Astrocyte of the spinal cord (primary cell): ENCODE results near the gene PSD2.

Source experiments
- DNase-seq: peaks from one replicate; pipeline ENCODE4 v3.0.0; 2011; ENCODE audit warnings: low read depth, low spot score
- H3K4me3 ChIP-seq: 2 replicates; pipeline ENCODE4 v1.5.1; 2011; ENCODE audit warnings: low read depth, mild to moderate bottlenecking, low read length, moderate library complexity
- in situ Hi-C: cut with HindIII; loops from 2 replicates; pipeline ENCODE4 v1.10.0; 2017; ENCODE audit warnings: low sequenced_read_pairs
- TF ChIP-seq, protein P1 (sequence below): IDR thresholded peaks from 2 replicates; pipeline ENCODE4 v1.5.1; 2012; ENCODE audit warnings: low read depth, mild to moderate bottlenecking, low read length, inconsistent platforms

Gene PSD2

GRCh38 chr5:139831624-139832023 lies 36.0 kb downstream of the PSD2 start:
- H3K4me3 ChIP-seq, result no peak overlapping the region
- no peak for DNase-seq
- TF ChIP-seq, protein P1, sequence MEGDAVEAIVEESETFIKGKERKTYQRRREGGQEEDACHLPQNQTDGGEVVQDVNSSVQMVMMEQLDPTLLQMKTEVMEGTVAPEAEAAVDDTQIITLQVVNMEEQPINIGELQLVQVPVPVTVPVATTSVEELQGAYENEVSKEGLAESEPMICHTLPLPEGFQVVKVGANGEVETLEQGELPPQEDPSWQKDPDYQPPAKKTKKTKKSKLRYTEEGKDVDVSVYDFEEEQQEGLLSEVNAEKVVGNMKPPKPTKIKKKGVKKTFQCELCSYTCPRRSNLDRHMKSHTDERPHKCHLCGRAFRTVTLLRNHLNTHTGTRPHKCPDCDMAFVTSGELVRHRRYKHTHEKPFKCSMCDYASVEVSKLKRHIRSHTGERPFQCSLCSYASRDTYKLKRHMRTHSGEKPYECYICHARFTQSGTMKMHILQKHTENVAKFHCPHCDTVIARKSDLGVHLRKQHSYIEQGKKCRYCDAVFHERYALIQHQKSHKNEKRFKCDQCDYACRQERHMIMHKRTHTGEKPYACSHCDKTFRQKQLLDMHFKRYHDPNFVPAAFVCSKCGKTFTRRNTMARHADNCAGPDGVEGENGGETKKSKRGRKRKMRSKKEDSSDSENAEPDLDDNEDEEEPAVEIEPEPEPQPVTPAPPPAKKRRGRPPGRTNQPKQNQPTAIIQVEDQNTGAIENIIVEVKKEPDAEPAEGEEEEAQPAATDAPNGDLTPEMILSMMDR, result no peak
- in situ Hi-C loops, result no loop called here

GRCh38 chr5:139833525-139833924 lies 37.9 kb downstream of the PSD2 start:
- TF ChIP-seq, protein P1, result no peak
- DNase-seq, result no peak
- H3K4me3 ChIP-seq, result no peak overlapping the region
- in situ Hi-C loops, result no loop called here

DNA sequence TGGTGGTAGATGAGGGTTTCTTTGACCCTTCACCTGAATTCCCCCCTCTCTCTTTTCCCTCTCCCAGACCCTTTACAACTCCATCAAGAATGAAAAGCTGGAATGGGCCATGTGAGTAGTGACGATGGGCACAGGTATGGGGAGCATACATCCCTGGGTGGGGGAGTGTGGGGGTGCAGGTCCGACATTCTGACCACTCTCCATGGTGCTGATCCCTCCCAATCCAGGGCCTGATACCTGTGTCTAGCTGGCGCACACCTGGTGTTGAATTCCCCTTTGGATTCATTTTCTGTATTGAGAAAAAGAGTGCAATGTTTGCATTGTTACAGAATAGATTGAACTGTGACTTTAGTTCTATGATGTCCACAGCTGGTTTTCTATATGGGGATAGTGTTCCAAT lies 40.0 kb downstream of the PSD2 start:
- H3K4me3 ChIP-seq, result no peak overlapping the region
- in situ Hi-C loops, result no loop called here
- TF ChIP-seq, protein P1, result no peak
- no peak for DNase-seq

- in situ Hi-C loops, result no loop called here
- TF ChIP-seq, protein P1, result no peak
- H3K4me3 ChIP-seq, result no peak overlapping the region
Observed at GRCh38 chr5:139836469-139837208, 41.0 kb downstream of the PSD2 start.

DNA sequence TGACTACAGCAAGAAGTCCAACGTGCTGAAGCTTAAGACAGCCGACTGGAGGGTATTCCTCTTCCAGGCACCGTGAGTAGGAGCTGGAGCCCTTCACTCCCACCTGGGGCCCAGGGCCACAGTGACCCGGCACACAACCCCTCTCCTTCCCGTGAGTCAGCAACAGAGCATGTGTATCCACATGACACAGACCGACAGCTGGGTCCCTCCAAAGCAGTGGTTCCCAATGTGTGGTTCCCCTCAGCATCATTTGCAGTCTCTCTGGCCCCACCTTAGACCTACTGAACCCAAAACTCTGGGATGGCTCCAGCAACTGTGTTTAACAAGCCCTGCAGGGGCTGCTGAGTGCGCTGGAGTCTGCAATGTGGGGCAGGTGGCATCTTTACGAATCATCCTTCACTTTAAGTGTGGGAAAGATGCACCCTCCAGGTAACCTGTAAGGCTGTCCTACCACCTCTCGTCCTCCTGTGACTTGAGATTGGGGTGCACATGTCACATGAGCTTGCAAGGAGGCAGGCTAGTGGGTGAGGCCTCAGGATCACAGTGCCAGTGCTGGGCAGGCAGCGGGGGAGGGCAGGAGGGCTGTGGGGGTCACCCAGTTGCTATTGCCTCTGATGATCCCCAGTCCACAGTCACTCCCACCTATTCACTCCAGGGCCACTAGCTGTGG lies 42.2 kb downstream of the PSD2 start:
- TF ChIP-seq, protein P1, result no peak
- no peak overlapping the region for H3K4me3 ChIP-seq
- in situ Hi-C loops, result no loop called here
- DNase-seq, result no peak

More at GRCh38 chr5:139836469-139837208, 41.0 kb downstream of the PSD2 start:
- no peak for DNase-seq

- DNase-seq, result no peak
- TF ChIP-seq, protein P1, result no peak
- no peak overlapping the region for H3K4me3 ChIP-seq
- in situ Hi-C loops, result no loop called here
Observed at GRCh38 chr5:139838381-139839197, 43.0 kb downstream of the PSD2 start.
